Stimulated activated CD4-positive, alpha-beta T cell treated with anti-CD3 and anti-CD28 coated beads, TNF-alpha, amount 100 ng/mL, for 48 hours (primary cell): Measurements from ENCODE around the gene COL1A1.

Experiments
- DNase-seq, 3 donors: peaks; one replicate each; pipeline ENCODE4 v3.0.0-alpha.2; 2020; ENCODE audit warnings: low read depth in 3 of 3

The COL1A1 gene

GRCh38 chr17:50201276-50201854 lies at the start of gene COL1A1:
Gene COL1A1 (minus strand): TSS chr17:50201631. CDS start chr17:50201513, 118 bp downstream.
- DNase-seq = no peak

DNA sequence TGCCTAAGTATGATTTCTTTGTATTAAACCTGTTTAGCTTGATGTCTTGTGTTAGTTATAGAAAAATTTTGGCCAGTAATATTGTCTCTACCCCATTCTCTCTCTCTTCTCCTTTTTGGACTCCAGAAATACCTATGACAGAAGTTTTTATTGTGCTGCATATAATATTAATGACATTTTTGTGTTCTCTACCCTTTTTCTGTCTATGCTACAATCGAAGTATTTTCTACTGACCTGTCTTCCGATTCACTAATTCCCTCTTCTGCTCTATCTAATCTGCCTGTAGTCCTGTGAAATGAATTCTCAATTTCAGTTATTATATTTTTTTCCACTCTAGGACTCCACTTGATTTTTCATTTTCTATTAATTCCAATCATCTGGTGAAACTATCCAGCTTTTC lies 46.8 kb upstream of the COL1A1 start:
- DNase-seq = no peak

GRCh38 chr17:50244771-50245170 lies 43.3 kb upstream of the COL1A1 start:
- no peak for DNase-seq

DNA sequence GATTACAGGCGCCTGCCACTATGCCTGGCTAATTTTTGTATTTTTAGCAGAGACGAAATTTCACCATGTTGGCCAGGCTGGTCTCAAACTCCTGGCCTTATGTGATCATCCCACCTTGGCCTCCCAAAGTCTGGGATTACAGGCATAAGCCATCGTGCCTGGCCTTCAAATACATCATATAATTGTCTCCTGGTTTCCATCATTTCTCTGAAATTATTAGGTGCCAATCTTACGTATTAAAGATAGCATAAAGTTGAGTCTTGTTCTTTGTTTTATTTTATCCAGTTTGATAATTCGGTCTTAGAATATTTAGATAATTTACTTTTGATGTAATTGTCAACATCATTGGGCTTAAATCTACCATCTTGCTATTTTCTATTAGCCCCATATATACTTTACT lies 40.0 kb upstream of the COL1A1 start:
- DNase-seq = no peak

DNA sequence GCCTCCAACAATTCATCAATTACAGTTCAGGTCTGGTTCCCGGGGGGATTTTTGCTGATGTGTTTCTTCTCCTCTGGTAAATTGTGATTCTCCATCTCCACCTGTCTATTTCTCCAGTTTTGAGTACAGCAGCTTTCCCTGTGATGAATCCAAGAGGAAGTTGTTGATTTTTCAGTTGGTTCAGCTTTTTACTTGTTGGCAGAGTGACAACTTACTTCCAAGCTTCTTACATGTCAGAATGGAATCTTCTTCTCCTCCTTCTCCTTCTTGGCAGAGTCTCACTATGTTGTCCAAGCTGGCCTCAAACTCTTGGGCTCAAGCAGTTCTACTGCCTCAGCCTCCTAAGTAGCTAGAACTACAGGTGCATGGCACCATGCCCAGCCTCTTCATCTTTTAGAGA lies 39.4 kb upstream of the COL1A1 start:
- no peak for DNase-seq

DNA sequence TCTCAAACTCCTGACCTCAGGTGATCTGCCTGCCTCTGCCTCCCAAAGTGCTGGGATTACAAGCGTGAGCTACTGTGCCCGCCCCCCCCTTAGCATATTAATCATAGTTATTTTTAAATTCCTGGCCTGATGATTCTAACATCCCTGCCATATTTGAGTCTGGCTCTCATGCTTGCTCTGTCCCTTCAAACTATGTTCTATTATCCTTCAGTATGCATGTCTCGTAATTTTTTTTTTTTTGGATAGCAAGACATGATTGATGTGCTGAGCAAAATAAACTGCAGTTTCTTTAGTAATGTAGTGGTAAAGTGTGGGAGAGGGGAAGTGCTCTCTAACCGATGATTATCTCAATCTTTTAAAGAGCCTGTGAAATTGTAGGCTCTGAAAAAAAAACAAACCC lies 38.5 kb upstream of the COL1A1 start:
- no peak for DNase-seq

DNA sequence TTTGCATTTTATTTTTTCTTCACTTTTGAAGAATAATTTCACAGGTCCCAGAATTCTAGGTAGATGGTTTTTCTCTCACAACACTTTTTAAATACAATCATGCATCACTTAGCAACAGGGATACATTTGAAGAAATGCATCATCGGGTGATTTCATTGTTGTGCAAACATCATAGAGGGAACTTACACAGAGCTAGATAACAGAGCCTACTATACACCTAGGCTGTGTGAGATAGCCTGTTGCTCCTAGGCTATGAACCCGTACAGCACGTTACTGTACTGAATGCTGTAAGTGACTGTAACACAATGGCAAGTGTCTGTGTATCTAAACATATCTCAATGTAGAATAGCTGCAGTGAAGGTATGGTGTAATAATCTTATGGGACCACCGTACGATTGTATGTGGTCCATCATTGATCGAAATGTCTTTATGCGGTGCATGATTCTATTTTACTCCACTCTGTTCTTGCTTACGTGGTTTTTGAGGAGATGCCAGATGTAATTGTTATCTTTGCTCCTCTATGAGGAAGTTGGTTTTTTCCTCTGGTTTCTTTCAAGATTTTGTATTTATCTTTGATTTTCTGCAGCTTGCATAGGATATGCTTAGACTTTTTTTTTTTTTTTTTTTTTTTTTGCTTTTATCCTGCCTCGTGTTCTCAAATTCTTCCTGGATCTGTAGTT lies 37.3 kb upstream of the COL1A1 start:
- DNase-seq = no peak

DNA sequence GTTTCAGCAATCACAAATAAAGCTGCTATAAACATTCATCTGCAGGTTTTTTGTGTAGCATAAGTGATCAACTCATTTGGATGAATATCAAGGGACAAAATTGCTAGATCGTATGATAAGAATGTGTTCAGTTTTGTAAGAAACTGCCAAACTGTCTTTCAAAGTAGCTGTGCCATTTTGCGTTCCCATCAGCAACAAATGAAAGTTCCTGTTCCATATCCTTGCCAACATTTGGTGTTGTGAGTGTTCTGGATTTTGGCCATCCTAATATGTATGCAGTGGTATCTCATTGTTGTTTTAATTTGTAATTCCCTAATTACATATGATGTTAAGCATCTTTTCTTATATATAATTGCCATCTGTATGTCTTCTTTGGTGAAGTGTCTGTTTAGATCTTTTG lies 36.5 kb upstream of the COL1A1 start:
- no peak for DNase-seq

DNA sequence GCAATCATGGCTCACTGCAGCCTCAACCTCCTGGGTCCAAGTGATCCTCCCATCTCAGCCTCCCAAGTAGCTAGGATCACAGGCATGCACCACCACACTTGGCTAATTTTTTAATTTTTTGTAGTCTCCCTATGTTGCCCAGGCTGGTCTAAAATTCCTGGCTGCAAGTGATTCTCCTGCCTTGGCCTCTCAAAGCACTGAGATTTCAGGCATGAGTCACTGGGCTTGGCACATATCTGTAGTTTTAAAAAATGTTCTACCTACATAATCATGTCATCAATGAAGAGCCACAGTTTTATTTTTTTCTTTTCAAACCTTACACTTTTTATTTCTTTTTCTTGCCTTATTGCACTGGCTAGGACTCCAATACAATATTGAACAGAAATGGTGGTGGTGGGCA lies 33.1 kb upstream of the COL1A1 start:
- DNase-seq = no peak

DNA sequence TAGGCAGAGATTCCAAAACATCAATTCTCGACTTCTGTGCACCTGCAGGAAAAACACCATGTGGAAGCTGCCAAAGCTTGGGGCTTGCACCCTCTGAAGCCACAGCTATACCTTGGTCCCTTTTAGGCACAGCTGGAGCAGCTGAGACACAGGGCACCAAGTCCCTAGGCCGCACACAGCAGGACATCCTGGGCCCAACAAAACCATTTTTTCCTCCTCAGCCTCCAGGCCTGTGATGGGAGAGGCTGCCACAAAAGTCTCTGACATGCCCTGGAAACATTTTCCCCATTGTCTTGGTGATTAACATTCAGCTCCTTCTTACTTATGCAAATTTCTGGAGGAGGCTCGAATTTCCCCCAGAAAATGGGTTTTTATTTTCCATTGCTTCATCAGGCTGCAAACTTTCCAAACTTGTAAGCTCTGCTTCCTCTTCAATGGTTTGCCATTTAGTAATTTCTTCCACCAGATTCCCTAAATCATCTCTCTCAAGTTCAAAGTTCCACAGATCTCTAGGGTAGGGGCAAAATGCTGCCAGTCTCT lies 24.3 kb upstream of the COL1A1 start:
- no peak for DNase-seq

DNA sequence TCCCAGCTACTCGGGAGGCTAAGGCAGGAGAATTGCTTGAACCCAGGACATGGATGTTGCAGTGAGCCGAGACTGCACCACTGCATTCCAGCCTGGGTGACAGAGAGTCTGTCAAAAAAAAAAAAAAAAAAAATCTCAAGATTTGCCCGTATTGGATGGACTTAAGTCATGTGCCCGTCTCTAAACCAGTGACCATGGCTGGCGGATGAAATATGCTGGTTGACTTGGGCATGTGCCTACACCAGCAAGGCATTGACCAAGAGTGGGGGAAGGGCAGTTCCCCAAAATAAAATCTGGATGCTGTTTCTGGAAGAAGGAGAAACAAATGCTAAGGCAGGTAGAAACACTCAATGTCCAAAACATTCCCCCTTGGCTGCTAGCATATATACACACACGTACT lies 21.5 kb upstream of the COL1A1 start:
- no peak for DNase-seq

DNA sequence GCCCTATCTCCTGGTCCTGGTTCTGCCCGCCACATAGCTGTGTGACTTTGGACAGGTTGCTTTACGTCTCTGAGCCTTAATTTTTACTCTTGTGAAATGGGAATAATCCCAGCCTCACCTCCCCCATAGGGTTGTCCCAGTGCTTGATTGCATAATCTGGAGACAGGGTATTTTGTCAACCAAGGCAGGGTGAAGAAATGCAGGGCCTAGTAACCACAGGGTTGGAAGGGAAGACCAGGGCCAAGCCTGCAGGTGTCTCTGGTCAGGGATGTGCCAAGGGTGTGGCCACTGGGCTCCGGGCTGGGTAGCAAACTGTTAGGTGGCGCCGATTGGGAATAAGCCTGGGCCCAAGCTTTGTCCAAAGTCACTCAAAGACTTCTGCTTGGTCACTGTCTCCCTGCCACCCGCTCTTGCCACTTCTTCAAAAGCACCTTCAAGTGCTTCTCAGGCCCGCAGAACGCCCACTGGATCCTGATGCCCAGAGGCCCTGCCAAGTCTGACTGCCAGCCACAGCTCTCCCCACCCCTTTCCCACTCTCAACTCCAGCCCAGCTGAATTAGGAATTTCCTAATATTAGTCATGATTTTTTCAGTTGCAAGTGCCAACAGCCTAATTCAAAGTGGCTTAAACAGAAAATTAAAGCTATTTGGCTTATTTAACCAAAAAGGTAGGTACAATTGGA lies 20.6 kb upstream of the COL1A1 start:
- no peak for DNase-seq

DNA sequence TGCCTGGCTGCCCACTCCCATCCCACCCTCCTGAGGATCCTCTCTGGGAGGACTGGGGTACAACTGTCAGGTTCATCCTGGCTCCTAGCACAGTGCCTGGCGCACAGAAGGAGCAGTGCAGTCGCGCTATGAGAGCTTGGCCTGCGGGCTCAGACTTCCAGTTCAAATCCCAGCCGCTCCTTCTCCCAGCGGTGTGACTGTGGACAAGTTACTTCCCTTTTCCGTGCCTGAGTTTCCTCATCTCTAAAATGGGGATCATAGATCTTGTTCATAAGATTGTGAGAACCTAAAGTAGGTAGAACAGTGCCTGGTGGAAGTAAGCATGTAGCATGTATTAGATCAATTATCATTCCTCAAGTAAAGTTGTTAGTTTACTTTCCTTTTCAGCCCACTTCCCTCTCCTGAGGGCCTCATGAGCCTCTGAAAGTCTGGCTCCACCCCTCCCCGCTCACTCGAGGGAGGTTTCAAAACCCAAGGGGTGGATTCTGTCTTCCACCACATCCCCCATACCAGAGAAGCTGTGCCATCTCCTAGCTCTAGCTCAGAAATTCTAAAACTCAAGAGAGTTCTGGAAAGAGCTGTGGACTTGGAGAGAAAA lies 19.9 kb upstream of the COL1A1 start:
- DNase-seq = no peak

GRCh38 chr17:50220811-50221210 lies 19.4 kb upstream of the COL1A1 start:
- DNase-seq = no peak

DNA sequence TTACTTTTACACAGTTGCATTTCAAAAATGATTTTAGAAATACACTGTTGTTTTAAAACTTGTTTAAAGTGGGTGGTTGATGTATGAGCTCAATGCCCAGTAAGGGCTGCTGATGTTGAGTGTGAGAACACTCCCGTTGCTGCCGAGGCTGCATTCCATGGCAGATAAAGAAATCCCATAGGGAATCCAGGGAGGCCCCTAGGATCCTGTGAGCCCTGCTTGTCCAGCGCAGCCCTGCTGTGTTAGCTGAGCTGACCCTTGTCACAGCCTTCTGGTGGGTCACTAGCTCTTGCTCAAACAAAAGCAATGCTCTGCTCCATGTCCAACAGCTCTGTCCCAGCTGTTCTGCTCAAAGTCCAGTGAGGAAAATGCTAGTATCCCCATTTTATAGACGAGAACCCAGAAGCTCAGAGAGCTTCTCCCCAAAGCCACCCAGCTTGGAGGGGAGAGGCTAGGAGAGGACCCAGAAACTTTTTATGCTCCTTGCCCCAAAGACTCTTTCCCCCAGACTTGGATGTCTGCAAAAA lies 18.6 kb upstream of the COL1A1 start:
- DNase-seq = no peak

GRCh38 chr17:50219342-50219741 lies 17.9 kb upstream of the COL1A1 start:
- no peak for DNase-seq

- no peak for DNase-seq
Measured at GRCh38 chr17:50218771-50219315, 17.4 kb upstream of the COL1A1 start.

- no peak for DNase-seq
Measured at GRCh38 chr17:50218071-50218759, 16.8 kb upstream of the COL1A1 start.

- DNase-seq = no peak
Measured at GRCh38 chr17:50217591-50217990, 16.2 kb upstream of the COL1A1 start.

DNA sequence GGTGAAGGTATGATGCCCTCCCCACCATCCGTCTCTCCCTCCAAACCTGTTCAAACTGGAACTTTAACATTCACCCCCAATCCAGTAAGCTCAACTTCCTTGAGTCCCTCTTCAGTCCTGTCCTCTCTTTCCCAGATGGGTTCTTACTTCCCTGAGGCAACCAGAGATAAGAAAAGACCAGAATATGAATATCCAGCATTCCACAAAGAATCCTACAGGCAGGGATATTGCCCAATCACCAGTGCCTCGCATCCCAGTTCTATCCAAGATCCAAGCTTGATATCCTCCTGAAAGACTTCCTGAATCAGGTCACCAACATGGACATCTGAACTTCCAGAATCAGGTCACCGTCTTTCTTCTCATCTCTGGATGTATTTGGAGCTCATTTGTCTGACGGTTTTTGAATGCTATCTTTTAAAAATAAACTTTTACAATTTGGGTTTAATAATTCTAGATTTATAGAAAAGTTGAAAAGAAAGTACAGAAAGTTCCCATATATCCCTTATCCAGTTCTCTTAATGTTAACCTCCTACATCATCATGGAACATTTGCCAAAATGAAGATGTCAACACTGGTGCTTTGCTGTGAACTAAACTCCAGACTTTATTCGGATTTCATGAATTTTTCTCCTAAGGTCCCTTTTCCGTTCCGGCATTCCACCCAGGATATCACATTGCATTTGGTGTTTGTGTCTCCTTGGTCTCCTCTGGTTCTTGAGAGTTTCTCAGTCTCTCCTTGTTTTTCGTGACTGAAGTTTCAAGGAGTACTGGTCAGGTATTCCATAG lies 13.7 kb upstream of the COL1A1 start:
- DNase-seq = no peak
